IMR-90 (cell line): ENCODE data around the gene GAL3ST3. TPM values are rescaled to one million over a fixed set of nuclear protein-coding genes. Genes with fewer than 3 reads are reported as not detected.

ENCODE experiments used
- ATAC-seq: fragments of 200-7000 bp; cut with Tn5 transposase; 2 replicates; pipeline ENCODE4 v1.9.1; 2020; ENCODE audit warnings: low read depth, mild to moderate bottlenecking, moderate library complexity
- BruUV-seq: library from RNA; stranded (reverse); fragments of 400-500 nt; replicated peaks from 2 replicates; lab custom pipeline; 2021; lab: Mats Ljungman, UMichigan
- CTCF ChIA-PET: fragments of 300-600 bp; formaldehyde crosslinking; extraction: SDS; loops from one replicate; lab custom pipeline; 2021; ENCODE audit warnings: antibody characterized with exemption; lab: Yijun Ruan, JAX
- POLR2A ChIA-PET: fragments of 300-600 bp; sonication (Branson Sonifier 250); formaldehyde crosslinking; loops from one replicate; lab custom pipeline; 2022; ENCODE audit warnings: antibody characterized with exemption; ENCODE audit not compliant: unreplicated experiment; lab: Charles Lee
- DNase-seq: peaks from one replicate; pipeline ENCODE4 v3.0.0; 2013
- H2AFZ ChIP-seq: replicated peaks from 2 replicates; pipeline ENCODE3; 2013; ENCODE audit warnings: low read length, mild to moderate bottlenecking; ENCODE audit not compliant: poor library complexity
- H2AK5ac ChIP-seq: 2 replicates; pipeline ENCODE4 v1.6.1; 2013; ENCODE audit warnings: low read depth, low read length, inconsistent platforms
- H2AK9ac ChIP-seq: replicated peaks from 2 replicates; pipeline ENCODE3; 2013; ENCODE audit warnings: mild to moderate bottlenecking, low read depth, low read length, moderate library complexity; ENCODE audit not compliant: poor library complexity
- H2BK120ac ChIP-seq: 2 replicates; pipeline ENCODE4 v1.6.1; 2013; ENCODE audit warnings: low read depth, low read length, inconsistent platforms
- H2BK15ac ChIP-seq: 3 replicates; pipeline ENCODE4 v1.6.1; 2013; ENCODE audit warnings: low read depth, low read length, inconsistent platforms
- H2BK20ac ChIP-seq: 2 replicates; pipeline ENCODE4 v1.6.1; 2013; ENCODE audit warnings: low read depth, mild to moderate bottlenecking, inconsistent platforms, low read length, moderate library complexity
- H2BK5ac ChIP-seq: 2 replicates; pipeline ENCODE4 v1.6.1; 2013; ENCODE audit warnings: mild to moderate bottlenecking, low read depth, low read length, inconsistent platforms; ENCODE audit not compliant: poor library complexity, severe bottlenecking
- H3K14ac ChIP-seq: replicated peaks from 2 replicates; pipeline ENCODE4 v1.6.1; 2013; ENCODE audit warnings: low read depth, low read length, inconsistent platforms
- H3K18ac ChIP-seq: 2 replicates; pipeline ENCODE4 v1.6.1; 2013; ENCODE audit warnings: low read depth, low read length, control low read depth
- H3K23ac ChIP-seq: 2 replicates; pipeline ENCODE4 v1.6.1; 2013; ENCODE audit warnings: low read depth, low read length, inconsistent platforms
- H3K27ac ChIP-seq: 2 replicates; pipeline ENCODE4 v1.5.1; 2013; ENCODE audit warnings: mild to moderate bottlenecking, control low read depth, low read length; ENCODE audit not compliant: insufficient read depth
- H3K27me3 ChIP-seq: 2 replicates; pipeline ENCODE4 v1.6.1; 2013; ENCODE audit warnings: low read length; ENCODE audit not compliant: control insufficient read depth, insufficient read depth
- H3K36me3 ChIP-seq: 2 replicates; pipeline ENCODE4 v1.6.1; 2013; ENCODE audit warnings: low read length, mixed read lengths; ENCODE audit not compliant: control insufficient read depth, insufficient read depth
- H3K4ac ChIP-seq: 2 replicates; pipeline ENCODE4 v1.6.1; 2013; ENCODE audit warnings: low read depth, low read length, inconsistent platforms
- H3K4me1 ChIP-seq: 2 replicates; pipeline ENCODE4 v1.6.1; 2013; ENCODE audit warnings: low read length, mixed read lengths; ENCODE audit not compliant: control insufficient read depth, insufficient read depth
- H3K4me2 ChIP-seq: 2 replicates; pipeline ENCODE4 v1.6.1; 2013; ENCODE audit warnings: low read depth, mild to moderate bottlenecking, control low read depth, low read length, moderate library complexity
- H3K4me3 ChIP-seq: 2 replicates; pipeline ENCODE4 v1.5.1; 2013; ENCODE audit warnings: low read depth, mild to moderate bottlenecking, control low read depth, low read length, moderate library complexity; ENCODE audit not compliant: insufficient read depth
- H3K56ac ChIP-seq: 2 replicates; pipeline ENCODE4 v1.6.1; 2013; ENCODE audit warnings: low read length, inconsistent platforms; ENCODE audit not compliant: insufficient read depth; ENCODE audit errors: extremely low read depth
- H3K79me1 ChIP-seq, 2 experiments: 2 replicates each; pipeline ENCODE4 v1.6.1; 2013; ENCODE audit warnings: low read length in 2 of 2, inconsistent platforms in 1 of 2, low read depth in 1 of 2
- H3K9ac ChIP-seq: 2 replicates; pipeline ENCODE4 v1.6.1; 2013; ENCODE audit warnings: low read depth, low read length, control low read depth
- H3K9me1 ChIP-seq: 2 replicates; pipeline ENCODE4 v1.6.1; 2013; ENCODE audit warnings: low read length, inconsistent platforms; ENCODE audit not compliant: insufficient read depth
- H3K9me3 ChIP-seq: 2 replicates; pipeline ENCODE4 v1.6.1; 2013; ENCODE audit warnings: low read length; ENCODE audit not compliant: control insufficient read depth, insufficient read depth
- H4K20me1 ChIP-seq: 2 replicates; pipeline ENCODE4 v1.6.1; 2013; ENCODE audit warnings: low read length, inconsistent platforms; ENCODE audit not compliant: insufficient read depth
- H4K5ac ChIP-seq: 2 replicates; pipeline ENCODE4 v1.6.1; 2013; ENCODE audit warnings: mild to moderate bottlenecking, low read depth, low read length, control low read depth
- H4K8ac ChIP-seq, 2 experiments: 2 replicates each; pipeline ENCODE4 v1.6.1; 2013; ENCODE audit warnings: low read depth in 2 of 2, low read length in 2 of 2, control low read depth in 1 of 2, inconsistent platforms in 1 of 2
- H4K91ac ChIP-seq: 2 replicates; pipeline ENCODE4 v1.6.1; 2013; ENCODE audit warnings: low read depth, low read length, inconsistent platforms; ENCODE audit not compliant: insufficient read depth
- CEBPB ChIP-seq: IDR thresholded peaks from 2 replicates; pipeline ENCODE4 v1.6.1; 2012; ENCODE audit warnings: low read depth, low read length, improper control_type of control experiment
- MAZ ChIP-seq: IDR thresholded peaks from 2 replicates; pipeline ENCODE4 v1.6.1; 2012; ENCODE audit warnings: low read depth, mild to moderate bottlenecking, low read length, improper control_type of control experiment, moderate library complexity, borderline replicate concordance
- NFE2L2 ChIP-seq: fragments of 150-350 bp; IDR thresholded peaks from 2 replicates; pipeline ENCODE4 v1.6.1; 2016; ENCODE audit warnings: low read depth, mild to moderate bottlenecking, low read length
- USF2 ChIP-seq: fragments of 150-350 bp; IDR thresholded peaks from 2 replicates; pipeline ENCODE4 v1.6.1; 2017; ENCODE audit warnings: mild to moderate bottlenecking, antibody characterized with exemption, low read length, low read depth
- WGBS, 2 experiments: methylation state at CpG; one replicate each; pipeline versions ENCODE4 v1.1.5 to v1.1.7; 2013; ENCODE audit warnings: missing lambda C conversion rate in 2 of 2; ENCODE audit not compliant: insufficient read length in 1 of 2; ENCODE audit errors: extremely low coverage in 2 of 2; 5-methylcytosine and 5-hydroxymethylcytosine counted together
- dilution Hi-C: fragments of 300-500 bp; cut with HindIII; formaldehyde crosslinking; loops from one replicate; pipeline ENCODE4 v1.14.3; 2018; ENCODE audit warnings: low sequenced_read_pairs; ENCODE audit not compliant: unreplicated experiment
- in situ Hi-C: fragments of 300-500 bp; cut with MboI; formaldehyde crosslinking; loops from 3 replicates; pipeline ENCODE4 v1.14.3; 2019; ENCODE audit warnings: low sequenced_read_pairs, inconsistent platforms, mixed read lengths
- intact Hi-C: fragments of 100-400 bp; cut with micrococcal nuclease; formaldehyde crosslinking; loops from 2 replicates; pipeline ENCODE4 v1.10.0; 2022
- polyA plus RNA-seq, 3 experiments: library from polyadenylated mRNA; depleted of rRNA; stranded (reverse); fragments of >200 nt; gene quantifications; 2 replicates each; pipeline ENCODE4 v1.2.3, GENCODE V29; 2012; ENCODE audit warnings: low replicate concordance in 1 of 3
- total RNA-seq: library from RNA; depleted of rRNA; stranded (reverse); fragments of >200 nt; gene quantifications from 2 replicates; pipeline ENCODE4 v1.2.3, GENCODE V29; 2012
- TF ChIP-seq, protein P1 (sequence below): fragments of 150-350 bp; IDR thresholded peaks from 2 replicates; pipeline ENCODE4 v1.6.1; 2016; ENCODE audit warnings: low read depth, mild to moderate bottlenecking, low read length, moderate library complexity, borderline replicate concordance

The GAL3ST3 gene
- total and polyA plus RNA-seq, 2 of the 4 experiments (the other 2 are of a cell fraction), result 0.19 TPM; not detected in 1

DNA sequence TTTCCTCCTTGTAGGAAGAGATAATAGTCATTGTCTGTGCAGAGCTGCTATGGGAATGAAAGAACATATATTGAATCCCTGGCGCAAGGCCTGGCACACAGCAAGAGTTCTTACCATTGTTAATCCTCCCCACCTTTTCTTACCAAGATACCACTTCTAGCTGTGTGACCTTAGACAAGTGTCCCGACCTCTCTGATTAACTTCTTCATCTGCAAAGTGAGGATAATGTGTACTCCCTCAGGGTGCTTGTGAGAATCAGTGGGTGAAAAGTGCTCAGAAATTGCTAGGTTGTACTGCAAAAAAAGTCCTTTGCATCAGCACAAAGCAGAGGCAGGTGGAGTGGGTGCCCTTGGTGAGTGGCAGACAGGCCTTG lies 40.9 kb downstream of the GAL3ST3 start (continued):
- TF ChIP-seq, protein P1, sequence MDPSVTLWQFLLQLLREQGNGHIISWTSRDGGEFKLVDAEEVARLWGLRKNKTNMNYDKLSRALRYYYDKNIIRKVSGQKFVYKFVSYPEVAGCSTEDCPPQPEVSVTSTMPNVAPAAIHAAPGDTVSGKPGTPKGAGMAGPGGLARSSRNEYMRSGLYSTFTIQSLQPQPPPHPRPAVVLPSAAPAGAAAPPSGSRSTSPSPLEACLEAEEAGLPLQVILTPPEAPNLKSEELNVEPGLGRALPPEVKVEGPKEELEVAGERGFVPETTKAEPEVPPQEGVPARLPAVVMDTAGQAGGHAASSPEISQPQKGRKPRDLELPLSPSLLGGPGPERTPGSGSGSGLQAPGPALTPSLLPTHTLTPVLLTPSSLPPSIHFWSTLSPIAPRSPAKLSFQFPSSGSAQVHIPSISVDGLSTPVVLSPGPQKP, result no peak
- TF ChIP-seq MAZ, result no peak

GRCh38 chr11:66007201-66007634 lies 41.7 kb downstream of the GAL3ST3 start:
- ATAC-seq (no peak), DNase-seq (no peak)
- TF ChIP-seq CEBPB (0 out of 2 replicates have a peak, but pooled peaks have one; percentile 20), NFE2L2 (no peak), USF2 (no peak)
- H3K56ac ChIP-seq, result no peak overlapping the region
- no peak overlapping the region for H4K91ac ChIP-seq
- H3K4me3 ChIP-seq, result no peak overlapping the region
- no peak overlapping the region for H3K18ac ChIP-seq
- peaks cover 14 to 17% of the 10 kb centered on the region in 2 experiments for H3K79me1 ChIP-seq
- H3K14ac ChIP-seq, result no peak overlapping the region
- no peak overlapping the region for H2AFZ ChIP-seq
- in situ Hi-C loops (no loop called here), dilution Hi-C loops (no loop called here), intact Hi-C loops (no loop called here)
- no peaks in the 10 kb centered on the region for H3K9me1 ChIP-seq
- no peak overlapping the region for H2BK20ac ChIP-seq
- H4K5ac ChIP-seq, result no peak overlapping the region
- WGBS, 2 experiments, result 33% methylated on average over 1 of the region's 5 CpGs; no CpG with 5 or more reads in 1 of the 2 experiments
- no peak overlapping the region for H3K9ac ChIP-seq
- H2BK5ac ChIP-seq, result no peak overlapping the region
- H3K27me3 ChIP-seq, result peaks cover 13% of the 10 kb centered on the region
- H3K4ac ChIP-seq, result no peak overlapping the region
- H3K4me2 ChIP-seq, result no peak overlapping the region
- H2AK9ac ChIP-seq, result no peak overlapping the region
- CTCF ChIA-PET, result no interaction called here
- H3K27ac ChIP-seq, result no peak overlapping the region
- POLR2A ChIA-PET, result no interaction called here
- no TSS peak for BruUV-seq
- no peaks in the 10 kb centered on the region for H4K20me1 ChIP-seq
- H2BK15ac ChIP-seq, result no peak overlapping the region
- H2BK120ac ChIP-seq, result no peak overlapping the region
- no peaks in the 10 kb centered on the region for H3K9me3 ChIP-seq
- no peak overlapping the region for H2AK5ac ChIP-seq
- no peaks in the 10 kb centered on the region; the same call in none of the 2 replicates for H3K4me1 ChIP-seq
- H3K23ac ChIP-seq, result no peak overlapping the region
- H3K36me3 ChIP-seq, result peaks cover 7% of the 10 kb centered on the region; the same call in 1 of the 2 replicates
- H4K8ac ChIP-seq, result no peak overlapping the region
